Stomach (tissue), 9 donors: ENCODE measurements around the gene RPRD2. TPM values are rescaled to one million over a fixed set of nuclear protein-coding genes. Genes with fewer than 3 reads are reported as not detected.

Experiments
- DNase-seq, 2 donors: peaks; one replicate each; pipeline versions ENCODE4 v3.0.0 to v3.0.0-alpha.2; 2013 to 2019
- H3K27ac ChIP-seq, 5 donors: fragments of 200-600 bp in 4 of 5; sonication (generic) in 4 of 5; one replicate each; pipeline ENCODE4 v1.5.1; 2013 to 2019; ENCODE audit warnings: mild to moderate bottlenecking in 1 of 5, moderate library complexity in 1 of 5
- H3K27me3 ChIP-seq, 3 donors: fragments of 200-600 bp; sonication (generic); one replicate each; pipeline ENCODE4 v1.5.1; 2017 to 2019; ENCODE audit warnings: mixed run types in 1 of 3
- H3K36me3 ChIP-seq, 4 donors: fragments of 200-600 bp; sonication (generic); 1 replicate in 3 of 4; 2 replicates in 1 of 4; pipeline ENCODE4 v1.5.1; 2016 to 2019
- H3K4me1 ChIP-seq, 4 donors: fragments of 200-600 bp; sonication (generic); one replicate each; pipeline ENCODE4 v1.5.1; 2016 to 2019
- H3K4me3 ChIP-seq, 4 donors: fragments of 200-600 bp; sonication (generic) in 3 of 4; one replicate each; pipeline ENCODE4 v1.5.1; 2016 to 2019; ENCODE audit warnings: mild to moderate bottlenecking in 1 of 4
- H3K9me3 ChIP-seq, 4 donors: fragments of 200-600 bp; sonication (generic); one replicate each; pipeline ENCODE4 v1.5.1; 2016 to 2019
- EP300 ChIP-seq: sonication (generic); formaldehyde crosslinking; IDR thresholded peaks from one replicate; pipeline ENCODE4 v1.6.1; 2017; ENCODE audit warnings: antibody characterized with exemption
- POLR2A ChIP-seq, 4 donors: fragments of 450-650 bp; IDR thresholded peaks; one replicate each; pipeline ENCODE4 v1.6.1; 2016; ENCODE audit warnings: antibody characterized with exemption in 4 of 4, control low read depth in 2 of 4, mild to moderate bottlenecking in 1 of 4, moderate library complexity in 1 of 4
- POLR2AphosphoS5 ChIP-seq, 3 donors: sonication (generic); formaldehyde crosslinking; IDR thresholded peaks; one replicate each; pipeline ENCODE4 v1.6.1; 2016; ENCODE audit warnings: antibody characterized with exemption in 3 of 3
- WGBS, 5 donors: extraction: QIAGEN DNeasy Blood & Tissue Kit in 3 of 5; methylation state at CpG; one replicate each; pipeline versions ENCODE4 v1.1.5 to v1.1.7; 2013 to 2018; 5-methylcytosine and 5-hydroxymethylcytosine counted together
- intact Hi-C: fragments of 100-400 bp; cut with DNase I; formaldehyde crosslinking; loops from one replicate; pipeline ENCODE4 v1.15.1; 2023; ENCODE audit warnings: low total_unique reads
- polyA plus RNA-seq, 3 donors: library from polyadenylated mRNA; stranded (reverse); fragments of 200-250 nt; gene quantifications; one replicate each; pipeline ENCODE4 v1.2.3, GENCODE V29; 2013
- total RNA-seq, 5 donors: library from RNA; depleted of rRNA; stranded (reverse); fragments of >200 nt; gene quantifications; one replicate each; pipeline versions ENCODE4 v1.1.0 to v1.2.3, GENCODE V29; 2014 to 2016
- TF ChIP-seq, protein P1 (sequence below), 7 experiments: fragments of 450-650 bp in 4 of 7; fragments of 200-600 bp in 3 of 7; sonication (generic) in 3 of 7; IDR thresholded peaks; one replicate each; pipeline ENCODE4 v1.5.1; 2016 to 2019; ENCODE audit warnings: antibody characterized with exemption in 7 of 7, control low read depth in 2 of 7, mild to moderate bottlenecking in 1 of 7
- donor health status: healthy with polysubstance abuse.
- donor health status: Bipolar disorder and iron deficiency.
- donor health status: healthy.

RPRD2 gene
- total and polyA plus RNA-seq, 8 donors: 4.5 to 41.4 (median 12.3) TPM

GRCh38 chr1:150516616-150517015 lies 152.7 kb downstream of the RPRD2 start:
- intact Hi-C loops: no loop called here
- peaks cover 12 to 43% (median 21%) of the 10 kb centered on the region in 4 donors for H3K4me1 ChIP-seq
- 15 to 25% (median 23%) methylated on average over 4 of the region's 4 CpGs for WGBS, 5 donors
- TF ChIP-seq EP300: no peak
- no peak for TF ChIP-seq POLR2AphosphoS5 (IDR thresholded peaks at IDR 0.05)
- TF ChIP-seq, protein P1, sequence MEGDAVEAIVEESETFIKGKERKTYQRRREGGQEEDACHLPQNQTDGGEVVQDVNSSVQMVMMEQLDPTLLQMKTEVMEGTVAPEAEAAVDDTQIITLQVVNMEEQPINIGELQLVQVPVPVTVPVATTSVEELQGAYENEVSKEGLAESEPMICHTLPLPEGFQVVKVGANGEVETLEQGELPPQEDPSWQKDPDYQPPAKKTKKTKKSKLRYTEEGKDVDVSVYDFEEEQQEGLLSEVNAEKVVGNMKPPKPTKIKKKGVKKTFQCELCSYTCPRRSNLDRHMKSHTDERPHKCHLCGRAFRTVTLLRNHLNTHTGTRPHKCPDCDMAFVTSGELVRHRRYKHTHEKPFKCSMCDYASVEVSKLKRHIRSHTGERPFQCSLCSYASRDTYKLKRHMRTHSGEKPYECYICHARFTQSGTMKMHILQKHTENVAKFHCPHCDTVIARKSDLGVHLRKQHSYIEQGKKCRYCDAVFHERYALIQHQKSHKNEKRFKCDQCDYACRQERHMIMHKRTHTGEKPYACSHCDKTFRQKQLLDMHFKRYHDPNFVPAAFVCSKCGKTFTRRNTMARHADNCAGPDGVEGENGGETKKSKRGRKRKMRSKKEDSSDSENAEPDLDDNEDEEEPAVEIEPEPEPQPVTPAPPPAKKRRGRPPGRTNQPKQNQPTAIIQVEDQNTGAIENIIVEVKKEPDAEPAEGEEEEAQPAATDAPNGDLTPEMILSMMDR (IDR thresholded peaks at IDR 0.05): no peak
- no peak for TF ChIP-seq POLR2A (IDR thresholded peaks at IDR 0.05)
- H3K9me3 ChIP-seq: no peaks in the 10 kb centered on the region
- DNase-seq: peak in 1 of 2 donors; percentile 68
- H3K27me3 ChIP-seq: no peaks in the 10 kb centered on the region
- H3K36me3 ChIP-seq: peaks cover 0 to 7% (median 5%) of the 10 kb centered on the region in 4 donors
- H3K27ac ChIP-seq: peak overlapping the region in 4 of 5 donors; percentile 80 to 91 (median 84)
- H3K4me3 ChIP-seq: peak overlapping the region; percentile 55 to 65 (median 58)

DNA sequence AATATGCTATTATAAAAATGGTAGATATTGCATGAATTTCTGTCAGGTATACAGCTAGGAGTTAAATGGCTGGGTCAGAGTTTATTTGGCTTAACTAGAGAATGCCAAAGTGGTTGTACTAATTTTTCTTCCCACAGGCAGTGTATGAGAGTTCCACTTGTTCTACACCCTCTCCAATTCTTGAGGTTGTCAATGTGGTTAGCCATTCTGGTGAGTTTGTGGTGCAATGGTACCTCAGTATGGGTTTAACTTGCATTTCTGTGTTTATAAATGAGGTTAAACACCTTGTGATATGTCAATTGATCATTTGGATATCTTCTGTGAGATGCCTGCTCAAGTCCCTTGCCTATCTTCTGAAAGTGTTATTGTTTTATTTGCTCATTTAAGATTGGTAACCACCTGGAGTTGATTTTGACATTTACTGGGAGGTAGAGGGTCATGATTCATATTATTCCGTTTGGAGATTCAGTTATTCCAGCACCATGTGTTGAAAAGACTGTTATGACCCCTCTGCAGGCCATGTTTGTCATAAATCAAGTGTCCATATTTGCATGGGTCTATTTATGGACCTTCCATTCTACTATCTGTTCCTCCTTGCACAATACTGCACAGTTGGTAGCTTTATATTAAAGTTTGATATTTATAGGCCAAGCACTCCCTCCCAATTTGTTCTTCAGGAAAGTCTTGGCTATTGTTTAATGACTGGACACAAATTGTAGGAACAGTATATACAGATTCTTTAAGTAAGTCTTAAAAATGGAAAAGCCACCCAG lies 157.4 kb downstream of the RPRD2 start:
- 50 to 75% (median 57%) methylated on average over 1 of the region's 1 CpG for whole genome bisulfite sequencing, 5 donors
- H3K27ac ChIP-seq: no peak overlapping the region
- intact Hi-C loops: no loop called here
- no peak for DNase-seq
- no peaks in the 10 kb centered on the region for H3K9me3 ChIP-seq
- H3K4me3 ChIP-seq: no peak overlapping the region
- TF ChIP-seq EP300 (no peak), POLR2AphosphoS5 (IDR thresholded peaks at IDR 0.05) (no peak), POLR2A (IDR thresholded peaks at IDR 0.05) (no peak)
- TF ChIP-seq, protein P1 (IDR thresholded peaks at IDR 0.05): no peak
- no peaks in the 10 kb centered on the region for H3K36me3 ChIP-seq
- no peaks in the 10 kb centered on the region for H3K27me3 ChIP-seq
- peaks cover 2 to 12% (median 5%) of the 10 kb centered on the region in 4 donors for H3K4me1 ChIP-seq

GRCh38 chr1:150525348-150525747 lies 161.4 kb downstream of the RPRD2 start:
- 87 to 92% (median 88%) methylated on average over 3 of the region's 3 CpGs for WGBS, 5 donors
- no peak overlapping the region for H3K27ac ChIP-seq
- no peaks in the 10 kb centered on the region for H3K36me3 ChIP-seq
- no peaks in the 10 kb centered on the region for H3K9me3 ChIP-seq
- H3K27me3 ChIP-seq: no peaks in the 10 kb centered on the region
- no peak overlapping the region for H3K4me3 ChIP-seq
- intact Hi-C loops: no loop called here
- peaks cover 4 to 17% (median 12%) of the 10 kb centered on the region in 4 donors for H3K4me1 ChIP-seq
- DNase-seq: no peak
- no peak for TF ChIP-seq POLR2AphosphoS5 (IDR thresholded peaks at IDR 0.05)
- TF ChIP-seq POLR2A (IDR thresholded peaks at IDR 0.05): no peak
- TF ChIP-seq, protein P1 (IDR thresholded peaks at IDR 0.05): no peak

Other genes starting within 250 kb of the RPRD2 start
- gene PLEKHO1, start 214.2 kb upstream of the RPRD2 start, total RNA-seq: 100 to 1,000 TPM in 3 of 5 donors, 10 to 100 TPM in 2; 34.6 to 254 (median 100) TPM
- 10 to 100 TPM; 38.6 to 79.3 (median 40.9) TPM for gene PLEKHO1, start 214.2 kb upstream of the RPRD2 start, polyA plus RNA-seq
- 10 to 100 TPM in 4 of 5 donors, 1 to 10 TPM in 1; 7.0 to 33.2 (median 15.2) TPM for gene ANP32E, start 128.0 kb upstream of the RPRD2 start, total RNA-seq
- 10 to 100 TPM; 15.4 to 19.9 (median 19.5) TPM for gene ANP32E, start 128.0 kb upstream of the RPRD2 start, polyA plus RNA-seq
- 1 to 10 TPM in 2 of 5 donors, not detected in 3; 1.0 to 1.1 TPM for gene CA14, start 106.4 kb upstream of the RPRD2 start, total RNA-seq
- 1 to 10 TPM in 1 of 3 donors, under 1 TPM in 1, not detected in 1; 0.68 to 1.4 TPM for gene CA14, start 106.4 kb upstream of the RPRD2 start, polyA plus RNA-seq
- 100 to 1,000 TPM in 1 of 5 donors, 10 to 100 TPM in 4; 25.8 to 120 (median 49.1) TPM for gene APH1A, start 95.1 kb upstream of the RPRD2 start, total RNA-seq
- gene APH1A, start 95.1 kb upstream of the RPRD2 start, polyA plus RNA-seq: 10 to 100 TPM; 87.8 to 95.1 (median 89.5) TPM
- 10 to 100 TPM in 1 of 5 donors, under 1 TPM in 1, not detected in 3; 0.43 to 40.8 TPM for gene C1orf54, start 91.4 kb upstream of the RPRD2 start, total RNA-seq
- 10 to 100 TPM in 1 of 3 donors, 1 to 10 TPM in 2; 7.5 to 17.7 (median 8.7) TPM for gene C1orf54, start 91.4 kb upstream of the RPRD2 start, polyA plus RNA-seq
- 10 to 100 TPM in 1 of 5 donors, 1 to 10 TPM in 3, not detected in 1; 2.7 to 31.5 (median 2.9) TPM for gene CIART, start 81.6 kb upstream of the RPRD2 start, total RNA-seq
- gene CIART, start 81.6 kb upstream of the RPRD2 start, polyA plus RNA-seq: 10 to 100 TPM in 1 of 3 donors, 1 to 10 TPM in 2; 4.0 to 12.8 (median 6.3) TPM
- gene MRPS21, start 70.3 kb upstream of the RPRD2 start, total RNA-seq: 10 to 100 TPM in 4 of 5 donors, 1 to 10 TPM in 1; 2.0 to 95.1 (median 48.3) TPM
- gene MRPS21, start 70.3 kb upstream of the RPRD2 start, polyA plus RNA-seq: 100 to 1,000 TPM; 105 to 130 (median 115) TPM
- gene PRPF3, start 42.6 kb upstream of the RPRD2 start, total RNA-seq: 10 to 100 TPM; 40.3 to 99.1 (median 75.3) TPM
- 10 to 100 TPM; 14.5 to 35.3 (median 25.7) TPM for gene PRPF3, start 42.6 kb upstream of the RPRD2 start, polyA plus RNA-seq
- gene TARS2, start 123.3 kb downstream of the RPRD2 start, total RNA-seq: 10 to 100 TPM in 2 of 5 donors, 1 to 10 TPM in 3; 3.5 to 46.2 (median 5.8) TPM
- gene TARS2, start 123.3 kb downstream of the RPRD2 start, polyA plus RNA-seq: 10 to 100 TPM in 2 of 3 donors, 1 to 10 TPM in 1; 9.6 to 14.8 (median 12.4) TPM
- 10 to 100 TPM in 2 of 5 donors, 1 to 10 TPM in 3; 1.7 to 29.3 (median 6.5) TPM for gene ECM1, start 144.0 kb downstream of the RPRD2 start, total RNA-seq
- 100 to 1,000 TPM in 1 of 3 donors, 1 to 10 TPM in 2; 3.1 to 345 (median 6.8) TPM for gene ECM1, start 144.0 kb downstream of the RPRD2 start, polyA plus RNA-seq
- not detected for gene FALEC, start 151.6 kb downstream of the RPRD2 start, total RNA-seq
- gene FALEC, start 151.6 kb downstream of the RPRD2 start, polyA plus RNA-seq: under 1 TPM in 1 of 3 donors, not detected in 2; 0.93 TPM
- gene ADAMTSL4, start 185.3 kb downstream of the RPRD2 start, total RNA-seq: 10 to 100 TPM in 3 of 5 donors, 1 to 10 TPM in 2; 4.9 to 32.3 (median 11.7) TPM
- 10 to 100 TPM in 1 of 3 donors, 1 to 10 TPM in 2; 7.5 to 54.2 (median 8.7) TPM for gene ADAMTSL4, start 185.3 kb downstream of the RPRD2 start, polyA plus RNA-seq
- 100 to 1,000 TPM in 4 of 5 donors, 10 to 100 TPM in 1; 87.5 to 330 (median 142) TPM for gene MCL1, start 215.5 kb downstream of the RPRD2 start, total RNA-seq
- 100 to 1,000 TPM in 2 of 3 donors, 10 to 100 TPM in 1; 77.7 to 127 (median 115) TPM for gene MCL1, start 215.5 kb downstream of the RPRD2 start, polyA plus RNA-seq